ENCODE measurements around the gene HK1. TPM values are rescaled to one million over a fixed set of nuclear protein-coding genes. Genes with fewer than 3 reads are reported as not detected.

Gene HK1
- total RNA-seq, 1 donor from 2014 or later: 65.6 TPM

DNA sequence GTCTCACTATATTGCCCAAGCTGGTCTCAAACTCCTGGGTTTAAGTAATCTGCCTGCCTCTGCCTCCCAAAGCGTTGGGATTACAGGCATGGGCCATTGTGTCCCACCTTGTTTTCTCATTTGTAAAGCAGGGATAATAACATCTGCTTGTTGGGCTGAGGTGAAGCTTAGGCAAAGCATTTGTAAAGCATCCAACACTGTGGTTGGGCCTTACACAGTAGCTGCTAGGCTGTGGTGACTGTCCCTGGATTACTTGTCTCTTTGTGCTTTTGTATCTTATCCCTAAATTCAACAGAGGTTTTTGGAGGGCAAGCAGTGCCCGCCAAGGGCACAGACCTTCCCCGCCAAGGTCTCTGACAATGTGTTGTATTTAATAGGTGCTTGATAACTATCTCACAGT is 43.8 kb upstream of the HK1 start:
- Mint-ChIP-seq H3K4me3 (no peak overlapping the region), H3K4me1 (peaks cover 13% of the 10 kb centered on the region), H3K27me3 (ENCODE audit: low read depth) (peaks cover 1% of the 10 kb centered on the region), H3K9me3 (no peaks in the 10 kb centered on the region), H3K36me3 (no peaks in the 10 kb centered on the region), H3K27ac (no peak overlapping the region)
- TF ChIP-seq, protein P1, sequence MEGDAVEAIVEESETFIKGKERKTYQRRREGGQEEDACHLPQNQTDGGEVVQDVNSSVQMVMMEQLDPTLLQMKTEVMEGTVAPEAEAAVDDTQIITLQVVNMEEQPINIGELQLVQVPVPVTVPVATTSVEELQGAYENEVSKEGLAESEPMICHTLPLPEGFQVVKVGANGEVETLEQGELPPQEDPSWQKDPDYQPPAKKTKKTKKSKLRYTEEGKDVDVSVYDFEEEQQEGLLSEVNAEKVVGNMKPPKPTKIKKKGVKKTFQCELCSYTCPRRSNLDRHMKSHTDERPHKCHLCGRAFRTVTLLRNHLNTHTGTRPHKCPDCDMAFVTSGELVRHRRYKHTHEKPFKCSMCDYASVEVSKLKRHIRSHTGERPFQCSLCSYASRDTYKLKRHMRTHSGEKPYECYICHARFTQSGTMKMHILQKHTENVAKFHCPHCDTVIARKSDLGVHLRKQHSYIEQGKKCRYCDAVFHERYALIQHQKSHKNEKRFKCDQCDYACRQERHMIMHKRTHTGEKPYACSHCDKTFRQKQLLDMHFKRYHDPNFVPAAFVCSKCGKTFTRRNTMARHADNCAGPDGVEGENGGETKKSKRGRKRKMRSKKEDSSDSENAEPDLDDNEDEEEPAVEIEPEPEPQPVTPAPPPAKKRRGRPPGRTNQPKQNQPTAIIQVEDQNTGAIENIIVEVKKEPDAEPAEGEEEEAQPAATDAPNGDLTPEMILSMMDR (IDR thresholded peaks at IDR 0.05; ENCODE audit: unreplicated experiment): no peak
- DNase-seq (ENCODE audit: low spot score in 2 of 2, unreplicated experiment in 2 of 2): no peak

DNA sequence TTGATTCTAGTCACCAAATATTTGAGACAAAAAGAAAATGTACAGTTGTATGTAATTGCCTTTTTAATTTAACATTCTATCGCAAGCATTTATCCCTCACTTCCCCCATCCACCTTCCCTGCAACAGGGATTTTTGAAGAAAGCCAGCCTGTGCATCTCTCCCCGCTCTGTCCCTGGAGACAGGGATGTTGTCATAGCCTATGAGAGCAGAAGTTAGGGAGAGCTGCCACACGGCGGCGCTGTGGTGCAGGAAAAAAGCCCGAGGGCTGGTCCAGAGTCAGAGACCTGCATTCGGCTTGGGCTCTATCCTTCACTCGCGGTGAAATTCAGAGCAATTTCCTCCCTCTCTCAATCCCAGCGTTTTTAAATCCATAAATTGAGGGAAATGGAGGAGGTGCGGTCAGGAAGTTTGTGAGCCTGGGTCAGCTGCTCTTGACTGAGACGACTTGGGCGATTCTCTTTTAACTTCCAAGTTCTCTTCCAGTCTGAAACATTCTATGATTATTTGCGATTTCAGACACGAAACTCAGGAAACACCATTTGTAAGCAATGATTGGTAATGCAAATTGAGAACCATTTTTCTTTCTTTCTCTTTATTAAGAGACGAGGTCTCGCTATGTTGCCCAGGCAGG is 40.7 kb upstream of the HK1 start:
- Mint-ChIP-seq H3K36me3 (no peaks in the 10 kb centered on the region), H3K4me3 (no peak overlapping the region), H3K9me3 (no peaks in the 10 kb centered on the region), H3K4me1 (peaks cover 10% of the 10 kb centered on the region), H3K27ac (no peak overlapping the region), H3K27me3 (ENCODE audit: low read depth) (no peaks in the 10 kb centered on the region)
- TF ChIP-seq, protein P1 (IDR thresholded peaks at IDR 0.05; ENCODE audit: unreplicated experiment): peak; percentile 91
- peak; percentile 73 to 95 for DNase-seq (ENCODE audit: low spot score in 2 of 2, unreplicated experiment in 2 of 2)

DNA sequence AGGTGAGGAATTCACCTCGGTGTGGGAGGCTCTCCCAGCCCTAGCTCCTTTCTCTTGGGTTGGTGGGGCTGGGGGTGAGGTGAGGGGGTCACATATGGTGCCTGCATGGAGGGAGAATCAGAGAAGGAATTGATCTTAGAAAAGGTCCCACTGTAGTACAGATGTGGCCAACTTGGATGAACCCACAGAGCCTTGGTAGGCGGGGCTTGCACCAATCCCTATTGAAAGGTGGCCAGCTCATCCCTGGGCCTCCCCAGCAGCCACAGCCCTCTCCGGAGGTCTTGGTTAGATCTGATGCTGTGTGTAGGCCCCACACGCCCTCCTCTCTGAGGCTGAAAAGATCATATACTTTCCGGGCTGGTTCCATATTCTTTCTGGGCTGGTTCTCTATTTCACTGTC is 39.2 kb upstream of the HK1 start:
- no peaks in the 10 kb centered on the region for H3K27me3 Mint-ChIP-seq (ENCODE audit: low read depth)
- DNase-seq (ENCODE audit: low spot score in 2 of 2, unreplicated experiment in 2 of 2): no peak
- H3K27ac Mint-ChIP-seq: no peak overlapping the region
- no peaks in the 10 kb centered on the region for H3K36me3 Mint-ChIP-seq
- H3K4me3 Mint-ChIP-seq: no peak overlapping the region
- TF ChIP-seq, protein P1 (IDR thresholded peaks at IDR 0.05; ENCODE audit: unreplicated experiment): no peak
- no peaks in the 10 kb centered on the region for H3K9me3 Mint-ChIP-seq
- H3K4me1 Mint-ChIP-seq: peaks cover 2% of the 10 kb centered on the region

DNA sequence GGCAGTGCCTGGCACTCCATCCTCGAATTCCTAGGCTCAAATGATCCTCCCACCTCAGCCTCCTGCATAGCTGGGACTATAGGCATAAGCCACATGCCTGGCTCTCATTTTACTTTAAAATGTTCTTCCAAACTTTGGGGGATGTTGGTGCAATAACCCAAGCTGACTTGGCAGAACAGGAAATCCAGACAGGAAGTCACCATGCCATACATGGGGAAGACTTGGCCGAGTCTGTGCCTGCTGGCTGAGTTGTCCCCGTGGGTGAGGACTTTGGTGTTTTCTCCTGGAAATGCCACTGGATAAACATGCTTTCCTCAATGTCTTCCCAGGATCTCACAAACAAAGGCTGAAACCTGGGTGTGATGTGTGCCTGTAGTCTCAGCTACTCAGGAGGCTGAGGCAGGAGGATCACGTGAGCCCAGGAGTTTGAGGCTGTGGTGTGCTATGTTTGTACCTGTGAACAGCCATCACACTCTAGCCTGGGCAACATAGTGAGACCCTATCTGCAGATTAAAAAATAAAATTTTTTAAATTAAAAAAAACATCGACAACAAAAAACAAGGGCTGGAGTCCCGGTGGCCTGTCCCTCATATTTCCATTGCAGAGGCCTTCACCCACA is 38.4 kb upstream of the HK1 start:
- Mint-ChIP-seq H3K36me3 (no peaks in the 10 kb centered on the region), H3K27ac (no peak overlapping the region), H3K27me3 (ENCODE audit: low read depth) (no peaks in the 10 kb centered on the region), H3K4me1 (peaks cover 2% of the 10 kb centered on the region), H3K4me3 (no peak overlapping the region), H3K9me3 (no peaks in the 10 kb centered on the region)
- no peak for DNase-seq (ENCODE audit: low spot score in 2 of 2, unreplicated experiment in 2 of 2)
- TF ChIP-seq, protein P1 (IDR thresholded peaks at IDR 0.05; ENCODE audit: unreplicated experiment): no peak

DNA sequence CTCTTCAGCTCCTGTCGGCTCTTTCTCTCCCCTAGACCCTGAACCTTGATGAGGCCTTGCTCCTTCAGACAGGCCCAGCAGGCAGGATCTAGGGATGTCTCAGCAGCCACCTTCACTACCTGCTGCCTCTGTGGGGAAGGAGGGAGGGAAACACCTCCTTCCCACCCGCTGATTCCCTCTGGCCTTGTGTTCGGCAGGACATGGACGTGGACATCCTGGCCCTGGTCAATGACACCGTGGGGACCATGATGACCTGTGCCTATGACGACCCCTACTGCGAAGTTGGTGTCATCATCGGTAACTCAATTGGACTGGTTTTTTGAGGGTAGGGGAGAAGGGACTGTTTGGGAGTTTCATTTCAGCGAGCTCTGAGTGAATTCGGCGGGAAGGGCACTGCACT is 37.8 kb upstream of the HK1 start:
- Mint-ChIP-seq H3K4me1 (peaks cover 2% of the 10 kb centered on the region), H3K4me3 (no peak overlapping the region), H3K27ac (no peak overlapping the region), H3K36me3 (no peaks in the 10 kb centered on the region), H3K27me3 (ENCODE audit: low read depth) (no peaks in the 10 kb centered on the region), H3K9me3 (no peaks in the 10 kb centered on the region)
- DNase-seq (ENCODE audit: low spot score in 2 of 2, unreplicated experiment in 2 of 2): no peak
- TF ChIP-seq, protein P1 (IDR thresholded peaks at IDR 0.05; ENCODE audit: unreplicated experiment): no peak
